ENCODE data around the gene ZFYVE26. TPM values are rescaled to one million over a fixed set of nuclear protein-coding genes. Genes with fewer than 3 reads are reported as not detected.

Gene ZFYVE26
- total RNA-seq, 1 donor from 2014 or later, result 19.3 TPM

DNA sequence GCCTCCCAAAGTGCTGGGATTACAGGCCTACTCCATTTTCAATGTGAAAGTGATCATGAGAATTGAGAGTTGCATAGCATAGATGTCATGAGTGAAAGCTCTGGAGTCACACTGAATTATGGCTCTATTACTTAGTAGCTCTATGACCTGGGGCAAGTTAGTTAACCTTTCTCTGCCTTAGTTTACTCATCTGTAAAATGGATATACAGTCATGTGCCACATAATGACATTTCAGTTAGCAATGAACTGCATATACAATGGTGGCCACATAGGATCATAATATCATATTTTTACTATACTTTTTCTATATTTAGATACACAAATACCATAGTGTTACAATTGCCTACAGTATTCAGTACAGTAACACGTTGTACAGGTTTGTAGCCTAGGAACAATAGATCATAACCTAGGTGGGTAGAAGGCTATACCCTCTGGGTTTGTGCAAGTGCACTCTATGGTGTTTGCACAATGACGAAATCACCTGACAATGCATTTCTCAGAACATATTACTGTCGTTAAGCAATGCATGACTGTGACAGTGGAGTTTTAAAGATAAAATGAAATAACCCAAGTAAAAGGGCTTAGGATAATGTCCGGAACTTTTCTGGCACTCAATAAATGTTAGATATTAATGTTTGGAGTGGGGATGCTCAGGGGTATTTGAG, 53.1 kb downstream of the ZFYVE26 start:
- intact Hi-C loops (cut with DNase I), result no loop called here
- no peak overlapping the region for H3K27ac ChIP-seq
- H3K36me3 ChIP-seq, result peaks cover 60 to 81% of the 10 kb centered on the region in 2 donors
- no peaks in the 10 kb centered on the region for H3K9me3 ChIP-seq
- no peak for DNase-seq (ENCODE audit: low spot score in 2 of 2)
- H3K27me3 ChIP-seq, result no peaks in the 10 kb centered on the region
- no peak overlapping the region for H3K4me3 ChIP-seq
- no peak for TF ChIP-seq CTCF (IDR thresholded peaks at IDR 0.05)
- H3K4me1 ChIP-seq, result no peaks in the 10 kb centered on the region

DNA sequence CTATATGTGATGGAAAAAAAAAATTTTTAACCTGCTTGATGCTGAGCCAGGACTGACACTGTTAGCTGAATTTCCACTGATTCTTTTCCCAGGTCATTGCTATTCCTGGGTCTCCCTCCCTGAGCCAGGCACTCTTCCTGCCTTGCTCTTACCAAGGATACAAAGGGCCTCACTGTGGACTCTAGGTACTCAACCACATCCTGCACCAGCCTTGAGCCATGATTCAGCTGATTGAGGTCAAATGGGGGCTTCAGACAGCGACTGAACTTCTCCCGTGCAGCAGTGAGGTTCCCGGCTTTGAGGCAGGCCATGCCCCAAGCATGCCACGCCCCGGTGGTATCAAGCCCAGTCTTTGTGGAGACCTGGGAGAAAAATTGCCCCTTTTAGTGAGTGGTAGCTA, 54.3 kb downstream of the ZFYVE26 start:
- H3K4me3 ChIP-seq, result no peak overlapping the region
- no peaks in the 10 kb centered on the region for H3K27me3 ChIP-seq
- DNase-seq (ENCODE audit: low spot score in 2 of 2), result no peak
- TF ChIP-seq CTCF (IDR thresholded peaks at IDR 0.05), result no peak
- H3K27ac ChIP-seq, result no peak overlapping the region
- peaks cover 53 to 69% of the 10 kb centered on the region in 2 donors for H3K36me3 ChIP-seq
- intact Hi-C loops (cut with DNase I), result no loop called here
- H3K9me3 ChIP-seq, result no peaks in the 10 kb centered on the region
- H3K4me1 ChIP-seq, result no peaks in the 10 kb centered on the region

DNA sequence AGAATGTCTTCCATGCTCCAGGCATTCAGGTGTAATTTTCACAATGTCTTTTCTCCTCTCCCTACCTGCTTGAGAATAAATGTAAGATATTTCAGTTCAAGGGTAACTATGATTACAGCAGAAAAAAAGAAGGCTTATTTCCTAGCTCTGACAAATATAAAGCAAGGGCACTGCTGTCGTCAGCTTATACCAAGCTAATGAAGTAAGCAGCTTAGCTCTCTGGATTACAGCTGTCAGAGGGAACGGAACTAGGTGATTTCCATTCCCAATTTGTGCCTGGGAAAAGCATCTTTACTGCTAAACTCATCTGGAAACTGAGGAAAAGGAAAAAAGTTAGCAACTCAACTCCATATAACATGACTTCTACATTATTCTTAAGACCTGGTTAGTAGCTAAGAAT, 56.5 kb downstream of the ZFYVE26 start:
- Histone ChIP-seq H3K27me3 (no peaks in the 10 kb centered on the region), H3K36me3 (peaks cover 43 to 53% of the 10 kb centered on the region in 2 donors), H3K4me1 (no peaks in the 10 kb centered on the region), H3K4me3 (no peak overlapping the region), H3K27ac (no peak overlapping the region), H3K9me3 (no peaks in the 10 kb centered on the region)
- DNase-seq (ENCODE audit: low spot score in 2 of 2), result no peak
- no peak for TF ChIP-seq CTCF (IDR thresholded peaks at IDR 0.05)
- intact Hi-C loops (cut with DNase I), result no loop called here

- no peaks in the 10 kb centered on the region for H3K27me3 ChIP-seq
- H3K4me3 ChIP-seq, result no peak overlapping the region
- H3K9me3 ChIP-seq, result no peaks in the 10 kb centered on the region
- H3K4me1 ChIP-seq, result no peaks in the 10 kb centered on the region
- peaks cover 55 to 57% of the 10 kb centered on the region in 2 donors for H3K36me3 ChIP-seq
- no peak for TF ChIP-seq CTCF (IDR thresholded peaks at IDR 0.05)
- H3K27ac ChIP-seq, result no peak overlapping the region
- DNase-seq (ENCODE audit: low spot score in 2 of 2), result no peak
- intact Hi-C loops (cut with DNase I), result no loop called here
Measured at GRCh38 chr14:67757175-67757574, 59.2 kb downstream of the ZFYVE26 start.

DNA sequence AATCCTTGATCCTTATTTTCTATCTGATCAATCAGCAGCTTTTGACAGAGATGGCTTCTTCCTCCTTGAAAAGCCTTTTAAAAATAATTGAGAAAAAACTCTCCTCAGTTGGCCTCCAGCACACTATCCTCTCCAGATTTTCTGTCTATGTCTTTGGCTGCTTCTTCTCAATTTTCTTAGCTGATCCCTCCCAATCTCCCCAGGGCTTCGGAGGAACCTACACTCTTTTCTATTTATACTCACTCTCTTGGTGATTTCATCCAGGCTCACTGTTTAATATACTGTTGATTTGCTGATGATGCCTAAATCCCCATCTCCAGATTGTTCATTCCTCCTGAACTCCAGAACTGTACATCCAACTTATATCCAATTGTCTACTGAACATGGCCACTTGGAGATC, 59.9 kb downstream of the ZFYVE26 start:
- Histone ChIP-seq H3K36me3 (peaks cover 57 to 59% of the 10 kb centered on the region in 2 donors), H3K4me1 (no peaks in the 10 kb centered on the region), H3K27me3 (no peaks in the 10 kb centered on the region), H3K4me3 (no peak overlapping the region), H3K9me3 (no peaks in the 10 kb centered on the region), H3K27ac (no peak overlapping the region)
- intact Hi-C loops (cut with DNase I), result no loop called here
- DNase-seq (ENCODE audit: low spot score in 2 of 2), result no peak
- no peak for TF ChIP-seq CTCF (IDR thresholded peaks at IDR 0.05)
